HG03135 (cell line): ENCODE results near the gene TYW1.
"Not testable (repeated sequence)": the region's sequence is repeated elsewhere in the genome, so short reads cannot be mapped to it uniquely, and the experiment has no call there.

Source experiments
- ATAC-seq: cut with Tn5 transposase; IDR thresholded peaks from one replicate; pipeline ENCODE4 v1.9.1; 2021; ENCODE audit warnings: mild to moderate bottlenecking, moderate library complexity; ENCODE audit not compliant: unreplicated experiment

TYW1 gene

GRCh38 chr7:67042781-67043558 is 46.3 kb downstream of the TYW1 start:
- ATAC-seq, result not testable (repeated sequence)

GRCh38 chr7:67043559-67043930 is 46.9 kb downstream of the TYW1 start:
- not testable (repeated sequence) for ATAC-seq

GRCh38 chr7:67045496-67045995 is 48.9 kb downstream of the TYW1 start:
- no peak for ATAC-seq

GRCh38 chr7:67046819-67047218 is 50.2 kb downstream of the TYW1 start:
- ATAC-seq, result not testable (repeated sequence)

- not testable (repeated sequence) for ATAC-seq
These were observed 53.3 kb downstream of the TYW1 start for GRCh38 chr7:67049908-67050307.

GRCh38 chr7:67052161-67052560 is 55.5 kb downstream of the TYW1 start:
- ATAC-seq, result not testable (repeated sequence)

- no peak for ATAC-seq
These were observed 60.0 kb downstream of the TYW1 start for GRCh38 chr7:67056683-67057082.

GRCh38 chr7:67061321-67061720 is 64.7 kb downstream of the TYW1 start:
- ATAC-seq, result not testable (repeated sequence)

- not testable (repeated sequence) for ATAC-seq
These were observed 66.2 kb downstream of the TYW1 start for GRCh38 chr7:67062802-67063201.

- not testable (repeated sequence) for ATAC-seq
These were observed 70.5 kb downstream of the TYW1 start for GRCh38 chr7:67066950-67067622.

- ATAC-seq, result not testable (repeated sequence)
These were observed 79.5 kb downstream of the TYW1 start for GRCh38 chr7:67076120-67076519.

GRCh38 chr7:67082880-67083279 is 86.2 kb downstream of the TYW1 start:
- not testable (repeated sequence) for ATAC-seq

GRCh38 chr7:67089261-67089660 is 92.6 kb downstream of the TYW1 start:
- not testable (repeated sequence) for ATAC-seq

- ATAC-seq, result not testable (repeated sequence)
These were observed 94.4 kb downstream of the TYW1 start for GRCh38 chr7:67091053-67091452.

- not testable (repeated sequence) for ATAC-seq
These were observed 101.4 kb downstream of the TYW1 start for GRCh38 chr7:67098031-67098430.

GRCh38 chr7:67099406-67099805 is 102.8 kb downstream of the TYW1 start:
- not testable (repeated sequence) for ATAC-seq

GRCh38 chr7:67100038-67100437 is 103.4 kb downstream of the TYW1 start:
- not testable (repeated sequence) for ATAC-seq

GRCh38 chr7:67100956-67101361 is 104.3 kb downstream of the TYW1 start:
- ATAC-seq, result no peak

- ATAC-seq, result not testable (repeated sequence)
These were observed 108.3 kb downstream of the TYW1 start for GRCh38 chr7:67104937-67105336.

- ATAC-seq, result no peak
These were observed 108.7 kb downstream of the TYW1 start for GRCh38 chr7:67105377-67105776.

GRCh38 chr7:67106255-67106654 is 109.6 kb downstream of the TYW1 start:
- not testable (repeated sequence) for ATAC-seq

GRCh38 chr7:67111342-67111741 is 114.7 kb downstream of the TYW1 start:
- not testable (repeated sequence) for ATAC-seq
